ENCODE data around the gene CHST1.

Gene CHST1

GRCh38 chr11:45657496-45658260, 7.7 kb downstream of the CHST1 start:
- DNase-seq (ENCODE audit: low read depth in 1 of 2, low spot score in 1 of 2), result no peak
- Histone ChIP-seq H3K4me3 (replicated peaks; ENCODE audit: insufficient read depth, low read length) (no peak overlapping the region), H3K27me3 (ENCODE audit: insufficient read depth, poor library complexity, severe bottlenecking) (peaks cover 32% of the 10 kb centered on the region), H3K27ac (replicated peaks) (no peak overlapping the region)
- TF ChIP-seq SPI1 (IDR thresholded peaks at IDR 0.05; ENCODE audit: borderline replicate concordance, low read depth) (no peak), REST (IDR thresholded peaks at IDR 0.05; ENCODE audit: insufficient replicate concordance, low read depth) (no peak), POLR2AphosphoS5 (IDR thresholded peaks at IDR 0.05; ENCODE audit: low read depth) (no peak)

GRCh38 chr11:45655831-45656230, 9.6 kb downstream of the CHST1 start:
- no peak for DNase-seq (ENCODE audit: low read depth in 1 of 2, low spot score in 1 of 2)
- H3K27ac ChIP-seq (replicated peaks), result no peak overlapping the region
- no peak overlapping the region for H3K4me3 ChIP-seq (replicated peaks; ENCODE audit: insufficient read depth, low read length)
- H3K27me3 ChIP-seq (ENCODE audit: insufficient read depth, poor library complexity, severe bottlenecking), result peaks cover 22% of the 10 kb centered on the region
- TF ChIP-seq, protein P1, sequence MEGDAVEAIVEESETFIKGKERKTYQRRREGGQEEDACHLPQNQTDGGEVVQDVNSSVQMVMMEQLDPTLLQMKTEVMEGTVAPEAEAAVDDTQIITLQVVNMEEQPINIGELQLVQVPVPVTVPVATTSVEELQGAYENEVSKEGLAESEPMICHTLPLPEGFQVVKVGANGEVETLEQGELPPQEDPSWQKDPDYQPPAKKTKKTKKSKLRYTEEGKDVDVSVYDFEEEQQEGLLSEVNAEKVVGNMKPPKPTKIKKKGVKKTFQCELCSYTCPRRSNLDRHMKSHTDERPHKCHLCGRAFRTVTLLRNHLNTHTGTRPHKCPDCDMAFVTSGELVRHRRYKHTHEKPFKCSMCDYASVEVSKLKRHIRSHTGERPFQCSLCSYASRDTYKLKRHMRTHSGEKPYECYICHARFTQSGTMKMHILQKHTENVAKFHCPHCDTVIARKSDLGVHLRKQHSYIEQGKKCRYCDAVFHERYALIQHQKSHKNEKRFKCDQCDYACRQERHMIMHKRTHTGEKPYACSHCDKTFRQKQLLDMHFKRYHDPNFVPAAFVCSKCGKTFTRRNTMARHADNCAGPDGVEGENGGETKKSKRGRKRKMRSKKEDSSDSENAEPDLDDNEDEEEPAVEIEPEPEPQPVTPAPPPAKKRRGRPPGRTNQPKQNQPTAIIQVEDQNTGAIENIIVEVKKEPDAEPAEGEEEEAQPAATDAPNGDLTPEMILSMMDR (IDR thresholded peaks at IDR 0.05; ENCODE audit: insufficient read depth, low read length), result no peak
- TF ChIP-seq REST (IDR thresholded peaks at IDR 0.05; ENCODE audit: insufficient replicate concordance, low read depth), result no peak
- no peak for TF ChIP-seq GABPA (IDR thresholded peaks at IDR 0.05; ENCODE audit: low read depth)
- TF ChIP-seq POLR2AphosphoS5 (IDR thresholded peaks at IDR 0.05; ENCODE audit: low read depth), result no peak
- no peak for TF ChIP-seq SPI1 (IDR thresholded peaks at IDR 0.05; ENCODE audit: borderline replicate concordance, low read depth)

DNA sequence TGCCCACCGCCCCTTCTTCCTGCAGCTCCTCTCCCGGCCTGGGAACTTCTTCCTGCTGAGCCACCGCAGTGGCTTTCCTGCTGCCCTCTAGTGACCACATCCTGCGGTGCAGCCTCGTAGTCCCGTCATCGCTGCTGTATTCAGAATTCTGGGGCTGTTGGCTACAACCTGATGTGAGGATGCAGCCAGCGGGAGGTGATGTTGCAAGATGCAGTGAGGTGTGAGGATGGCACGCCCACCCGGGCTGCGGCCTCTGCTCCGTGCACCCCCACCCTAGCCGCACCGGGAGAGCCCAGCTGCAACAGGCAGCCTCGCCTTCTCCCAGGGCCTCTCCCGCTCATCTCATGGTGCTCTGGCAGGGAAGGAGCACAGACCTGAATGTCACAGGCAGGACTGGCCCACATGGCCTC, 10.1 kb downstream of the CHST1 start:
- TF ChIP-seq POLR2AphosphoS5 (IDR thresholded peaks at IDR 0.05; ENCODE audit: low read depth) (no peak), REST (IDR thresholded peaks at IDR 0.05; ENCODE audit: insufficient replicate concordance, low read depth) (no peak), SPI1 (IDR thresholded peaks at IDR 0.05; ENCODE audit: borderline replicate concordance, low read depth) (no peak)
- TF ChIP-seq, protein P1 (IDR thresholded peaks at IDR 0.05; ENCODE audit: insufficient read depth, low read length), result peak; percentile 82
- Histone ChIP-seq H3K4me3 (replicated peaks; ENCODE audit: insufficient read depth, low read length) (no peak overlapping the region), H3K27me3 (ENCODE audit: insufficient read depth, poor library complexity, severe bottlenecking) (peaks cover 22% of the 10 kb centered on the region), H3K27ac (replicated peaks) (no peak overlapping the region)
- peak; percentile 16 to 52 for DNase-seq (ENCODE audit: low read depth in 1 of 2, low spot score in 1 of 2)
